GF-D8 (cell line): Measurements from ENCODE around the gene PGAP3.
"Not testable (repeated sequence)": the region's sequence is repeated elsewhere in the genome, so short reads cannot be mapped to it uniquely, and the experiment has no call there.

ENCODE experiments used
- DNase-seq: peaks from one replicate; lab custom pipeline; 2025; lab: John Stamatoyannopoulos, UW

Gene PGAP3

DNA sequence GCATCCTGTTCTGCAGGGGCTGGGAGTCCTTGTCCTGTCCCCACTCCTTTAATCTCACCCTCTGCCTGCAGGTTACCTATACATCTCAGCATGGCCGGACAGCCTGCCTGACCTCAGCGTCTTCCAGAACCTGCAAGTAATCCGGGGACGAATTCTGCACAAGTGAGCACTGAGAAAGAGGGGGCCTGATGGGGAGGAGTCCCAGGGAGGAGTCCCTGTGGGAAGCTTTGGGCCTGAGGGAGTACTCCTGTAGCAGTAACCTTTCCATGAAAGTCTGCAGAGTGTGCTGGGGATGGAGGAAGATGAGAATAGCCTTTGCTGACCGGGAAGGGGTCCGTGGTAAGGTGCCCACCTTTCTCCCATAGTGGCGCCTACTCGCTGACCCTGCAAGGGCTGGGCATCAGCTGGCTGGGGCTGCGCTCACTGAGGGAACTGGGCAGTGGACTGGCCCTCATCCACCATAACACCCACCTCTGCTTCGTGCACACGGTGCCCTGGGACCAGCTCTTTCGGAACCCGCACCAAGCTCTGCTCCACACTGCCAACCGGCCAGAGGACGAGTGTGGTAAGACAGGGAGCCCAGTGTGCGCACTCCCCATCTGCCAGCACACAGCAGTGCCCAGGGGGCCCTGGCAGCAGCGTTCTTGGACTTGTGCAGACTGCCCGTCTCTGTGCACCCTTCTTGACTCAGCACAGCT, 27.7 kb upstream of the PGAP3 start:
- no peak for DNase-seq

DNA sequence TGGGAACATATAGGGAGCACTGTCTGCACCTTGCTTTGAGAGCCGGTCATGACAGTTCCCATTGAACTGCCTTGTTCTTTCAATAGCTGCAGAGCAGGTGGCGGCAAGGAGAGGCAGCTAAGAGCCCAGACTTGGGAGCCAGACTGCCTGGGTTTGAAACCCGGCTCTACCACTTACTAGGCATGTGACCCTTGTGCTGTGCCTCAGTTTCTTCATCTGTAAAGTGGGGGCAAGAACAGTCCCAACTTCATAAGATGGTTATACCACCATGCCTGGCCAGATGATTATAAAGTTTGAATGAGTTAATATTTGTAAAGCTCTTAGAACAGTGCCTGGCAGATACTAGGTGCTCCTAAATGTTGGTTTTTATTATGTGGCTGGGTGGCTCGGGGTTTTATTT, 26.4 kb upstream of the PGAP3 start:
- DNase-seq: no peak

DNA sequence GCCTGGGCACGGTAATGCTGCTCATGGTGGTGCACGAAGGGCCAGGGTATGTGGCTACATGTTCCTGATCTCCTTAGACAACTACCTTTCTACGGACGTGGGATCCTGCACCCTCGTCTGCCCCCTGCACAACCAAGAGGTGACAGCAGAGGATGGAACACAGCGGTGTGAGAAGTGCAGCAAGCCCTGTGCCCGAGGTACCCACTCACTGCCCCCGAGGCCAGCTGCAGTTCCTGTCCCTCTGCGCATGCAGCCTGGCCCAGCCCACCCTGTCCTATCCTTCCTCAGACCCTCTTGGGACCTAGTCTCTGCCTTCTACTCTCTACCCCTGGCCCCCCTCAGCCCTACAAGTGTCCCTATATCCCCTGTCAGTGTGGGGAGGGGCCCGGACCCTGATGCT, 24.0 kb upstream of the PGAP3 start:
- no peak for DNase-seq

DNA sequence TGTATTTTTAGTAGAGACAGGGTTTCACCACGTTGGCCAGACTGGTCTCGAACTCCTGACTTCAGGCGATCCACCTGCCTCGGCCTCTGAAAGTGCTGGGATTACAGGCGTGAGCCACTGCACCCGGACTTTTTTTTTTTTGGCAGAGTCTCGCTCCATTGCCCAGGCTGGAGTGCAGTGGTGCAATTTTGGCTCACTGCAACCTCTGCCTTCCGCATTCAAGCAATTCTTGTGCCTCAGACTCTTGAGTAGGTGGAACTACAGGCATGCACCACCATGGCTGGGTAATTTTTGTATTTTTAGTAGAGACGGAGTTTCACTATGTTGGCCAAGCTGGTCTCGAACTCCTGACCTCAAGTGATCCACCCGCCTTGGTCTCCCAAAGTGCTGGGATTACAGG, 23.2 kb upstream of the PGAP3 start:
- DNase-seq: not testable (repeated sequence)

GRCh38 chr17:39709998-39710964, 22.4 kb upstream of the PGAP3 start:
- no peak for DNase-seq

GRCh38 chr17:39709319-39709997, 21.6 kb upstream of the PGAP3 start:
- no peak for DNase-seq

DNA sequence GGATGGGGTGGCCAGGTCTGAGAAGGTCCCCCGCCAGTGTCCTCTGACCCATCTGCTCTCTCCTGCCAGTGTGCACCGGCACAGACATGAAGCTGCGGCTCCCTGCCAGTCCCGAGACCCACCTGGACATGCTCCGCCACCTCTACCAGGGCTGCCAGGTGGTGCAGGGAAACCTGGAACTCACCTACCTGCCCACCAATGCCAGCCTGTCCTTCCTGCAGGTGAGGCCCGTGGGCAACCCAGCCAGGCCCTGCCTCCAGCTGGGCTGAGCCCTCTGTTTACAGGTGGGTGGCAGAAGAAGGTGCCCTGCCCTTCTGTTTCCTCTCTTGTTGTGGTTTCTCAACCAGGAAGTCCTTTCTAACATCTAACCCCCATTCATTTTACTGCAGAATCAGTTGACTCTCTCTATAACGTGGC, 19.1 kb upstream of the PGAP3 start:
- no peak for DNase-seq

DNA sequence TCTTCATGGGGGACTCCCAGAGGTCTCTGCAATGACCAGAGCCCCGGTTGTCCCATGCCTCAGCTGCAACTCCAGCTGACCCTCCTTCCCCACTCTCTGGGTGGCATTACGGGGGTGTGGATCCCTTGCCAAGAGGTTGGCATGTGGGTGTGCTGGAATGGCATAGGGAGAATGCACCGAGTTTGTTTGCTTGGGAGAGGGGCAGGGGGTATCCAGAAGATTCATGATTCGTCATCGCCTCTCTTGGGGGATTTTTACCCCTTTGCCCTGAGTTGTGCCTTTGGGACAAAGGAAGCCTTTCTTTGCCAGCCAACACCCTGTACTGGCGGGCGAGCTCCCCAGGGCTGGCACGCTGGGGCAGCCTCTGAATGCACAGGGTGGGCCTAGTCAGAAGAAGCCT, 18.5 kb upstream of the PGAP3 start:
- DNase-seq: no peak

GRCh38 chr17:39705786-39706348, 18.0 kb upstream of the PGAP3 start:
- no peak for DNase-seq

DNA sequence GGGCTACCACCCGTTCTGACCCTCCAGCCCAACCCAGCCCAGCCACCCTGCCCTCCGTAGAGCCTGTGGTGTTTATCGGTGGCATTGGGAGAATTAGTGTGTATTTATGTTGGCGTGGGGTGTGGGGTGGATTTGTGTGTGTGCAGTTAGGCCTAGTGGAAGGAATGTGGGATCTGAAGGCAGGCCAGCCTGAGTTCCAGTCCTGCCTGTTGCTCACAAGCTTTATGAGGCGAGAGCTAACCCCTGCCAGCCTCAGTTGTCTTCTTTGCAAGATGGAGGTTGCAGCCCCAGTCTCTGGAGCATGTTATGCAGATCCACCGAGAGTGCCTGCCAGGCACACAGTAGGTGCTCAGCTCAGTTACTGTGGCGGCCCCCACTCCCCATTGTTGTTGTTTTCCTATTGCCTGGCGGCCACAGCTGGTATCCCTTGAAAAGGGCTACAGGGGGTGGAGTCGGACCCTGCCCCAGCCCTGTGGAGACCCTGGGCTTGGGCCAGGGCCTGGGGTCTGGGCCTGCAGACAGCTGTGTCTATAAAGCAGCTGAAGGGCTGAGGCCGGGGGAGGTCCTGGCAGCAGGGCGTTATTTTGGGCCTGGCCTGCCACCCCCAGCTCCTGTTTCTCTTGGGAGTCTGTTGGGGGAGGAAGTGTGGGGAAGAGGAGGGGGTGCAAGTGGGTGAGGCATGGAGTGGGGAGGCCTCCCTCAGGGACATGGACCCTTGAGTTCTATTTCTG, 17.1 kb upstream of the PGAP3 start:
- DNase-seq: no peak

DNA sequence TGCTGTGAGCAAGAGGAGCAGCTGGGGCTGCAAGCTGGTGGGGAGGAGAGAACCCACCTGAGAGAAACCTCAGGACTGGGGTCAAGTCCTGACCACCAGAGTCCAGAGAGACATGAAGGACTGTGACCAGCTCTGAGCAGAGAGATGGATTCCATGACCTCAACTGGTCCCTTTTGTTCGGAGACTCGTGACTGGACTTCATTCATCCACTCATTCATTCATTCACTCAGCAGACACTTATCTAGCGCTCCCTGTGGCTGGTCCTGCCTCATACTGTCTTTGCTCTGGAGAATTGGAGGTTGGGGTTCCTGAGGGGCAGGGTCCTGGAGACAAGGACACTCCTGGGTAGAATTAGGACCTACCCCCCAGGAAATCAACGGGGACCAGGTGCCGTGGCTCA, 16.1 kb upstream of the PGAP3 start:
- DNase-seq: no peak

DNA sequence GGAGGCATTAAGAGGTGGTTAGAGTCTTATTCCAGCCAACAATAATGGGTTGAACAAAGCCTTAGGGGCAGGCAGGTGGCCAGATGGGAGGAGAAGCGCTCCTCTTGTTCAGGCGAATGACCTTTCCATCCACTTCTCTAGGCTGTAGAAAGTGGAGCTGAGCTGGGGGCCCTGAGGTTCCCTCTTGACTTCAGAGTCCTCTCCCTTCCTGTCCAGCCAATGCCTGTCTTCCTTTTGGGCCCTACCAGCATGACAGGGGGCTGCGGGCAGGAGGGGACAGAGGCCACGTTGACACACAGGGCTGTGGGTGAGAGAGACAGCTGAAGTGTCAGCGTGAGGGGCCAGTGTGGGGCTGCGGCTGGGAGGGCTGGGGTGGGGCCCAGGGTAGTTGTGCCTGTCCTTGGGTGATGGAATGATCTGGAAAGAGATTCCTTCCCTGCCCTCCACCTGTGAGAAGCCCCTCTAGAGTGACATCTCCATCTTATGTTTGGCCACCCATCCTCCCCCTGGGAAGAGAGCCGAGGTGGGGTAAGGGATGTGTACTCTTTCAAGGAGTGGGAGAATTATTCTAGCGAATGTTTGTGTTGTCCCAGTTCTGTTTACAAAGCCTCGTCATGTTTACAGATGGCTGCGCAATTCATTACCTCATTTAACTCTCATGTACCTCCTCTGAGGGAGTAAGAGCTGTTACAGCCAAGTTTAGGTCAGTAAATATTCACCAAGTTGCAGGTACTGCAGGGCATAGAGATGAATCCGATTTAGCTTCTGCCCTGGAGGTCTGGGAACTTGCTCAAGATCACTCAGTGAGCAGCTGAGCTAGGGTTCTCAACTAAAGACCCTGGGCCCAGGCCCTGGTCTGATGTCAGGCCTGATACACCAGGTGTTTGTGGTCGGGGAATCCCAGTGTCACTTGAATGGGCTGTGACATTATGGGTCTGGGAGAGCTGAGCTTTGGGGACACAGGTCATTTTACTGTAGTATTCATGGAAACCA, 15.3 kb upstream of the PGAP3 start:
- DNase-seq: no peak

DNA sequence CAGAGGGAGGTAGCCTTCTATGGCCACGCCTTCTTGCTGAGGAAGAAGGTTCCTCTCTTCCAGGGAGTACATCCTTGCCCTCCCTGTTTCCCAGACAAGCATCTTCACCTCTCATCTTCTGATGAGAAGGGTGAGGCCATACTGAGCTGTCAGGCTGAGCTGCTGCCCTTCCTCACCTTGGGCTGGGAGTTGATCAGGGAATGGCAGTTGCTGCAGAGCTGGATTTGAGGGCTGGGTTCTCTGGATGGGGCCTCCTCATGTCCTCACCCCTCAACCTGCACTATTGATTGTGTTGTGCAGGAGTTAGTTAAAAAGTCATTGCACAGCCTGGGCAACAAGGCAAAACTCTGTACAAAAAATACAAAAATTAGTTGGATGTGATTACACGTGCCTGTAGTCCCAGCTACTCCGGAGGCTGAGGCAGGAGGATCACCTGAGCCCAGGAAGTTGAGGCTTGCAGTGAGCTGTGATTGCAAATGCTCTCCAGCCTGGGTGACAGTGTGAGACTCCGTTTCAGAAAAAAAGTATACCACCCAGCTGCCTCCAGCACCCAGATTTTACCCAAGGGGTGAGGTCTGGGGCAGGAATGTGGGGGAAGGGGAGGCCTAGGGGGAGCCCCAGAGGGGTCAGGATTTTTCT, 14.0 kb upstream of the PGAP3 start:
- DNase-seq: no peak

DNA sequence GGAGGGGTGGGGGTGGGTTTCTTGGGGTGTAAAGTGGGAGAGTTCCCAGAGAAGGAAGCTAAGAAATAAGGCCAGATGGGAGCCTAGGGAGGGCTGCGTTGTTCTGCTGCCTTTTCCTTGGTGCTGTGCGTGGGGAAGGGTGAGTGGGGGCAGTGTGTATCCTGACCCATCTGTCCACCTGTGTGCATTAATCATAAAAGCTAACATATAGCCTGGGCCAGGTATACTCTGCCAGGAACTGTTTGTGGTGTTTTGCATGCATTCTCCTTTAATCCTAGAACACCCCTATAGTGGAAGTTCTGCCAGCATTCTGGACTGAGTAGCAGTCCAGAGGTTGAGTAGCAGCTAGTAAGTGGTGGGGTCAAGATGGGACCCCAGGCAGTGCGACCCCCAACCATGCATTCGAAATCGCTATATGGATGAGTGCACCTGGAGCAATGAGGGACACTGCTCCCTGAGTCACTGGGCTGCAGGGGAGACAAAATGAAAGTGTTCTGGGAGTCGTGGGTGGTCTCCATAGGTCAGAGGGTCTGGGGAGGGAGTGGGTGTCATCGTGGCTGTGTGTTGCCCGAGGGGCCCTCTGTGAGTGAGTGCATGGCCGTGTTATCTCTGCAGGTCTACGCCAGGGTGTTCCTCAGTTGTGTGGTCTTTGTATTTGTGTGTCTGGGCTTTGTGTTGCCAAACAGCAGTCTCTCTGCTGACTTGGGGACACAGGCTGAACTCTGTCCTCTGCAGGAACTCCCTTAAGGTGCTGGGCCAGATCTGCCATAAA, 13.3 kb upstream of the PGAP3 start:
- no peak for DNase-seq

DNA sequence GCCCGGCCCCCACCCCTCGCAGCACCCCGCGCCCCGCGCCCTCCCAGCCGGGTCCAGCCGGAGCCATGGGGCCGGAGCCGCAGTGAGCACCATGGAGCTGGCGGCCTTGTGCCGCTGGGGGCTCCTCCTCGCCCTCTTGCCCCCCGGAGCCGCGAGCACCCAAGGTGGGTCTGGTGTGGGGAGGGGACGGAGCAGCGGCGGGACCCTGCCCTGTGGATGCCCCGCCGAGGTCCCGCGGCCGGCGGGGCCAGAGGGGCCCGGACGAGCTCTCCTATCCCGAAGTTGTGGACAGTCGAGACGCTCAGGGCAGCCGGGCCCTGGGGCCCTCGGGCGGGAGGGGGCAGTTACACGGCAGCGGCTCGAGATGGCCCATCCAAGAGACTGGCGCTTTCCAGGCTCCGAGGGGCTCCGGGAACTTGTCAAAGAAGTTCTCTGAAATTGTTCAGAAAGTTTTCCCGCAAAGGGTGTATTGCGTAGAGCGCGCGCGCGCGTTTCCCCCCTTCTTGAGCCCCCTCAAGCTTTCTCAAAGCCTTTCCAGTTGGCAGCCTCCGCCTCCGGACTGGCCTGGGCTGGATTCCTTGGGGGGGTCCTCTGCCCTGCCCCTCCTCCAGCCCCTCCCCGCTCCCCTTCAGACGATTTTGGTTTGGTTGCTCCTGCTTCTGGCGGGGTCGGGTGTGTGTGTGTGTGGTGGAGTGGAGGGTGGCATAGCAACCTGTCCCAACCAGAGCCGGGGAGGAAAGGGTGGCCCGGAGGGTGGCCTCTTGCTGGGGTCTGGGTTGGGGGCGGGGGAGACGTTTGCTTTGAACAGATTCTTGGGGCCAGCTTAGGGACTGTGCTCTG, 12.5 kb upstream of the PGAP3 start:
- DNase-seq: no peak

- DNase-seq: no peak
Measured at GRCh38 chr17:39699818-39700147, 11.9 kb upstream of the PGAP3 start, which contains the start of gene ERBB2. Gene ERBB2 (plus strand): TSS chr17:39700064. CDS start chr17:39700239, 175 bp downstream.

- DNase-seq: not testable (repeated sequence)
Measured at GRCh38 chr17:39699157-39699817, 11.4 kb upstream of the PGAP3 start.

GRCh38 chr17:39697961-39698360, 10.1 kb upstream of the PGAP3 start:
- no peak for DNase-seq
